WERI-Rb-1 (cell line): Measurements from ENCODE around the gene ADGRD1.
"Not testable (repeated sequence)": the region's sequence is repeated elsewhere in the genome, so short reads cannot be mapped to it uniquely, and the experiment has no call there.

Source experiments
- DNase-seq: peaks from one replicate; pipeline ENCODE4 v3.0.0-alpha.2; 2020
- H3K27ac ChIP-seq: fragments of 250-450 bp; sonication (Bioruptor Pico); 2 replicates; pipeline ENCODE4 v1.5.1; 2020; ENCODE audit warnings: mild to moderate bottlenecking, moderate library complexity
- H3K27me3 ChIP-seq: fragments of 250-450 bp; sonication (Bioruptor Pico); 2 replicates; pipeline ENCODE4 v1.5.1; 2021; ENCODE audit warnings: mild to moderate bottlenecking, low read depth, moderate library complexity; ENCODE audit not compliant: insufficient read depth, severe bottlenecking
- H3K36me3 ChIP-seq: fragments of 250-450 bp; sonication (Bioruptor Pico); 2 replicates; pipeline ENCODE4 v1.5.1; 2020; ENCODE audit warnings: mild to moderate bottlenecking, moderate library complexity
- H3K4me3 ChIP-seq: 2 replicates; pipeline ENCODE4 v1.5.1; 2011; ENCODE audit warnings: low read depth, mild to moderate bottlenecking, control low read depth, low read length
- H3K9me3 ChIP-seq: fragments of 250-450 bp; sonication (Bioruptor Pico); 2 replicates; pipeline ENCODE4 v1.5.1; 2021; ENCODE audit warnings: mild to moderate bottlenecking, moderate library complexity; ENCODE audit not compliant: severe bottlenecking
- TF ChIP-seq, protein P1 (sequence below): IDR thresholded peaks from 2 replicates; pipeline ENCODE4 v1.5.1; 2011; ENCODE audit warnings: low read depth, mild to moderate bottlenecking, control low read depth, inconsistent platforms, low read length

ADGRD1 gene

DNA sequence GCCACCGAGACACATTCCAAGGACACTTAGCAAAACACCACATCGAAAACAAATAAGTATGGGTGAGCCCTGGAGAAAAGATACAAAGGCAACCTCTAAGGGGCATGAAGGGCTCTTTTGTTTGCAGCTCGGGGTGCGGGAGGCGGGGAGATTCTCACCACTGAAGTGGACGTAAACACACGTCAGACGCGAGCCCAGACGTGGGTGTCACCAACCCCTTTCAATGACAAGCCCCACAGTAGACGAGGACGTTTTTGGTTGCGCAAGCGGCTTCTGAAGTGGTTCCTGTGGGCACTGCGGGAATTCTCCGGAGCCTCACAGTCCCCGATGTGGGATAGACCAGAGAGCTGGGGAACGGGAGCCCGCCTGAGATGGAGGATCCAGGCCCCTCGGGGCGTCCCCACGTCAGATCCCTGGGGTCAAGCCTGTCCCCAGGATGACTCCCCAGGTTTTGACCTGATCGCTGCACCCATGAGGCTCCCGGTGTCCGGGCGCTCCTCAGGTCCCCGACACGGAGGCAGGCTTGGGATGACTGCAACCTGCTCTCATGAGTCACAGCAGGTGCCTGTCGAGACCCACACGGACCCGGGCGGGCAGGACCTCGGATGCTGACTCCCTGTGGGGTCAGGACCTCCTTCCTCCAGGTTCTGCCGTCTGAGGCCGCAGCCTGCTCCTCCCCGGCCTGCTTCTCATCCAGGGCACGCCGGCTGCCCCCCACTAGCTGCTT, 20.3 kb upstream of the ADGRD1 start:
- TF ChIP-seq, protein P1, sequence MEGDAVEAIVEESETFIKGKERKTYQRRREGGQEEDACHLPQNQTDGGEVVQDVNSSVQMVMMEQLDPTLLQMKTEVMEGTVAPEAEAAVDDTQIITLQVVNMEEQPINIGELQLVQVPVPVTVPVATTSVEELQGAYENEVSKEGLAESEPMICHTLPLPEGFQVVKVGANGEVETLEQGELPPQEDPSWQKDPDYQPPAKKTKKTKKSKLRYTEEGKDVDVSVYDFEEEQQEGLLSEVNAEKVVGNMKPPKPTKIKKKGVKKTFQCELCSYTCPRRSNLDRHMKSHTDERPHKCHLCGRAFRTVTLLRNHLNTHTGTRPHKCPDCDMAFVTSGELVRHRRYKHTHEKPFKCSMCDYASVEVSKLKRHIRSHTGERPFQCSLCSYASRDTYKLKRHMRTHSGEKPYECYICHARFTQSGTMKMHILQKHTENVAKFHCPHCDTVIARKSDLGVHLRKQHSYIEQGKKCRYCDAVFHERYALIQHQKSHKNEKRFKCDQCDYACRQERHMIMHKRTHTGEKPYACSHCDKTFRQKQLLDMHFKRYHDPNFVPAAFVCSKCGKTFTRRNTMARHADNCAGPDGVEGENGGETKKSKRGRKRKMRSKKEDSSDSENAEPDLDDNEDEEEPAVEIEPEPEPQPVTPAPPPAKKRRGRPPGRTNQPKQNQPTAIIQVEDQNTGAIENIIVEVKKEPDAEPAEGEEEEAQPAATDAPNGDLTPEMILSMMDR: no peak
- H3K36me3 ChIP-seq: no peaks in the 10 kb centered on the region
- DNase-seq: no peak
- H3K9me3 ChIP-seq: peaks cover 2% of the 10 kb centered on the region
- H3K4me3 ChIP-seq: no peak overlapping the region
- no peak overlapping the region for H3K27ac ChIP-seq
- no peaks in the 10 kb centered on the region for H3K27me3 ChIP-seq

DNA sequence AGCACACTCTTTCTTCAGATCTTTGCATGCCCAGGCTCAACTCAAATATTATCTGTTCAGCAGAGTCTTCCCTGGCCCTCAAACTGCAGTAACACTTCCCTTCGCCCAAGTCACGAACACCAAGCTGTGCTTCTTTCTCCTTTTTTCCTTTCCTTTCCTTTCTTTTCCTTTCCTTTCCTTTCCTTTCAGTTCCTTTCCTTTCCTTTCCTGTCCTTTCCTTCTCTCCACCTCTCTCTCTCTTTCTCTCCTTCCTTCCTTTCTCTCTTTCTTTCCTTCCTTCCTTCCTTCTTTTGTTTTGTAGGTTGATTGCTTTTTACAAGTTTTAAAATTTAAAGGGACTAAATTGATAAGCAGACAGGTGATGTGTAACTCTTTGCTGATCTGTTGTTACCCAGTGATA, 19.0 kb upstream of the ADGRD1 start:
- no peak for DNase-seq
- Histone ChIP-seq H3K4me3 (no peak overlapping the region), H3K9me3 (peaks cover 2% of the 10 kb centered on the region), H3K36me3 (no peaks in the 10 kb centered on the region), H3K27me3 (no peaks in the 10 kb centered on the region), H3K27ac (no peak overlapping the region)
- TF ChIP-seq, protein P1: no peak

DNA sequence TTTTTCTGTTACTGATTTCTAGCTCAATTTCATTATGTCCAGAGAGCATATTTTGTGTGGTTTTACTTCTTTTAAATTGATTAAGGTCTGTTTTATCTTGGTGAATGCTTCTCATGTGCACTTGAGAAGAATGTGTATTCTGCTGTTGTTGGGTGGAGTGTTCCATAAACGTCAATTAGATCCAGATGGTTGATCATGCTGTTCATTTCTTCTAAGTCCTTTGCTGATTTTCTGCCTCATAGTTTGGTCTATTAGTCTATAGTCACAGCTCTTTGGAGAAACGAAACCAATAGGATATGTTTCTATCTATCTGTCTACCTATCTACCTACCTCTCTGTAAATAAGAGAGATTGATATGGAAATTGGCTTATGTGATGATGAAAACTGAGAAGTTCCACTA, 17.1 kb upstream of the ADGRD1 start:
- TF ChIP-seq, protein P1: no peak
- Histone ChIP-seq H3K27me3 (no peaks in the 10 kb centered on the region), H3K36me3 (no peaks in the 10 kb centered on the region), H3K27ac (no peak overlapping the region), H3K9me3 (peaks cover 2% of the 10 kb centered on the region), H3K4me3 (no peak overlapping the region)
- no peak for DNase-seq

DNA sequence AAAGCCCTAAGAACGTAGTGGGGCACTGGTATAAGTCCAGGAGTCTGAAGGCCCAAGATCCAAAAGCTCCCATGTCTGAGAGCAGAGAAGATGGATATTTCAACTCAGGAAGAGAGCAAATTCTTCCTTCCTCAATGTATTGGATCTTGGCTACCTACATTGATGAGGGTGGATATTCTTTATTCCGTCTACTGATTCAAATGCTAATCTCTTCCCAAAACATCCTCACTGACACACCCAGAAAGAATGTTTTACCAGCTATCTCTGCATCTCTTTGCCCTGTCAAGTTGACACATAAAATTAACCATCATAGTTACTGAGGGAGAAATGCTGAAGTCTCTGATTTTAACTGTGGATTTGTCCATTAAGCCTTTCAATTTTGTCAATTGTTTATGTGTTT, 16.6 kb upstream of the ADGRD1 start:
- H3K4me3 ChIP-seq: no peak overlapping the region
- no peak for DNase-seq
- TF ChIP-seq, protein P1: no peak
- peaks cover 2% of the 10 kb centered on the region for H3K9me3 ChIP-seq
- no peak overlapping the region for H3K27ac ChIP-seq
- H3K36me3 ChIP-seq: no peaks in the 10 kb centered on the region
- H3K27me3 ChIP-seq: no peaks in the 10 kb centered on the region

DNA sequence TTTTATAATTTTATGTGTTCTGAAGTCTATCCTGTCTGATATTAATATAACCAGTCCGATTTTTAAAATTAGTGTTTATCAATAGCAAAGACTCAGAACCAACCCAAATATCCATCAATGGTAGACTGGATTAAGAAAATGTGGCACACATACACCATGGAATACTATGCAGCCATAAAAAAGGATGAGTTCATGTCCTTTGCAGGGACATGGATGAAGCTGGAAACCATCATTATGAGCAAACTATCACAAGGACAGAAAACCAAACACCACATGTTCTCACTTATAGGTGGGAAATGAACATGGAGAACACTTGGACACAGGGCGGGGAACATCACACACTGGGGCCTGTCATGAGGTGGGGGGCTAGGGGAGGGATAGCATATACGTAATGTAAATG, 16.2 kb upstream of the ADGRD1 start:
- not testable (repeated sequence) for H3K4me3 ChIP-seq, H3K9me3 ChIP-seq, H3K27me3 ChIP-seq, H3K36me3 ChIP-seq, DNase-seq, H3K27ac ChIP-seq

DNA sequence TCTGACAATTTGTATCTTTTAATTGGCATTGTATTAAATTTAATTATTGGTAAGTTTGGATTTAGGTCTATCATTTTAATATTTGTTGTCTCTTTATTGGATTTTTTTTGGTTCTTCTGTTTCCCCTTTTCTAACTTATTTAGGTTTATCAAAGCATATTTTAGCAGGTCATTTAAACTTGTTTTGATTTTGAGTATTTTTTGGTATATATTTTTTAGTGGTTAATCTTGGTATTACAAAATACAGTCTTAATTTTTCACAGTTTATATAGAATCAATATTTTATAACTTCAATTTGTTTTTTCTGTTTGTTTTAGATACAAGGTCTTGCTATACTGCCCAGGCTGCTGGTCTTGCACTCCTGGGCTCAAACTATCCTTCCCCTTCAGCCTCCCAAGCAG, 15.5 kb upstream of the ADGRD1 start:
- no peak overlapping the region for H3K4me3 ChIP-seq
- H3K27me3 ChIP-seq: no peaks in the 10 kb centered on the region
- no peak for DNase-seq
- no peak overlapping the region for H3K27ac ChIP-seq
- H3K36me3 ChIP-seq: no peaks in the 10 kb centered on the region
- TF ChIP-seq, protein P1: no peak
- peaks cover 2% of the 10 kb centered on the region for H3K9me3 ChIP-seq
